Dendritic cell treated with granulocyte-macrophage colony-stimulating factor and Interleukin-4, amounts not matched to agents 40 ng/mL and 50 ng/mL, for 4 days (primary cell): ENCODE measurements around the gene POTEF.
"Not testable (repeated sequence)": the region's sequence is repeated elsewhere in the genome, so short reads cannot be mapped to it uniquely, and the experiment has no call there.

Experiments
- H3K27ac Mint-ChIP-seq: one replicate; pipeline ENCODE4 v1.8.0; 2022; ENCODE audit warnings: mild to moderate bottlenecking, mixed read lengths
- H3K27me3 Mint-ChIP-seq: one replicate; pipeline ENCODE4 v1.8.0; 2022; ENCODE audit warnings: mild to moderate bottlenecking, mixed read lengths
- H3K36me3 Mint-ChIP-seq: one replicate; pipeline ENCODE4 v1.8.0; 2022; ENCODE audit warnings: low read depth, mixed read lengths
- H3K4me1 Mint-ChIP-seq: one replicate; pipeline ENCODE4 v1.8.0; 2022; ENCODE audit warnings: low read depth, mixed read lengths
- H3K4me3 Mint-ChIP-seq: one replicate; pipeline ENCODE4 v1.8.0; 2022; ENCODE audit warnings: mild to moderate bottlenecking, moderate library complexity, mixed read lengths
- H3K9me3 Mint-ChIP-seq: one replicate; pipeline ENCODE4 v1.8.0; 2022; ENCODE audit warnings: mixed read lengths
- intact Hi-C: fragments of 100-400 bp; cut with micrococcal nuclease; formaldehyde crosslinking; loops from one replicate; pipeline ENCODE4 v1.15.0; 2022

Gene POTEF

GRCh38 chr2:130120924-130121323 is 8.1 kb downstream of the POTEF start:
- H3K4me3 Mint-ChIP-seq, intact Hi-C loops, H3K27me3 Mint-ChIP-seq, H3K4me1 Mint-ChIP-seq, H3K27ac Mint-ChIP-seq, H3K36me3 Mint-ChIP-seq, H3K9me3 Mint-ChIP-seq: not testable (repeated sequence)

- intact Hi-C loops, H3K4me1 Mint-ChIP-seq, H3K27me3 Mint-ChIP-seq, H3K36me3 Mint-ChIP-seq, H3K4me3 Mint-ChIP-seq, H3K9me3 Mint-ChIP-seq, H3K27ac Mint-ChIP-seq: not testable (repeated sequence)
Measured at GRCh38 chr2:130102597-130103363, 26.2 kb downstream of the POTEF start.

GRCh38 chr2:130062645-130063044 is 66.4 kb downstream of the POTEF start:
- H3K4me1 Mint-ChIP-seq, H3K4me3 Mint-ChIP-seq, H3K27ac Mint-ChIP-seq, H3K9me3 Mint-ChIP-seq, intact Hi-C loops, H3K36me3 Mint-ChIP-seq, H3K27me3 Mint-ChIP-seq: not testable (repeated sequence)

GRCh38 chr2:130059982-130060381 is 69.0 kb downstream of the POTEF start:
- H3K27me3 Mint-ChIP-seq, H3K9me3 Mint-ChIP-seq, H3K4me3 Mint-ChIP-seq, intact Hi-C loops, H3K36me3 Mint-ChIP-seq, H3K27ac Mint-ChIP-seq, H3K4me1 Mint-ChIP-seq: not testable (repeated sequence)

GRCh38 chr2:130056336-130056735 is 72.7 kb downstream of the POTEF start:
- H3K9me3 Mint-ChIP-seq, H3K27ac Mint-ChIP-seq, H3K4me1 Mint-ChIP-seq, H3K36me3 Mint-ChIP-seq, intact Hi-C loops, H3K27me3 Mint-ChIP-seq, H3K4me3 Mint-ChIP-seq: not testable (repeated sequence)

- intact Hi-C loops, H3K36me3 Mint-ChIP-seq, H3K27me3 Mint-ChIP-seq, H3K9me3 Mint-ChIP-seq, H3K4me3 Mint-ChIP-seq, H3K27ac Mint-ChIP-seq, H3K4me1 Mint-ChIP-seq: not testable (repeated sequence)
Measured at GRCh38 chr2:130053217-130053911, 75.7 kb downstream of the POTEF start.

GRCh38 chr2:130052376-130052775 is 76.6 kb downstream of the POTEF start:
- intact Hi-C loops, H3K9me3 Mint-ChIP-seq, H3K4me3 Mint-ChIP-seq, H3K36me3 Mint-ChIP-seq, H3K27me3 Mint-ChIP-seq, H3K27ac Mint-ChIP-seq, H3K4me1 Mint-ChIP-seq: not testable (repeated sequence)

- H3K4me3 Mint-ChIP-seq, H3K27ac Mint-ChIP-seq, H3K36me3 Mint-ChIP-seq, H3K9me3 Mint-ChIP-seq, H3K27me3 Mint-ChIP-seq, H3K4me1 Mint-ChIP-seq, intact Hi-C loops: not testable (repeated sequence)
Measured at GRCh38 chr2:130048422-130048821, 80.6 kb downstream of the POTEF start.

GRCh38 chr2:130038265-130038603 is 90.8 kb downstream of the POTEF start:
- H3K4me3 Mint-ChIP-seq, H3K4me1 Mint-ChIP-seq, H3K36me3 Mint-ChIP-seq, H3K9me3 Mint-ChIP-seq, intact Hi-C loops, H3K27ac Mint-ChIP-seq: not testable (repeated sequence)
- peaks cover 11% of the 10 kb centered on the region for H3K27me3 Mint-ChIP-seq

GRCh38 chr2:130025931-130026330 is 103.1 kb downstream of the POTEF start:
- H3K27me3 Mint-ChIP-seq, H3K27ac Mint-ChIP-seq, H3K36me3 Mint-ChIP-seq, H3K4me1 Mint-ChIP-seq, intact Hi-C loops, H3K9me3 Mint-ChIP-seq, H3K4me3 Mint-ChIP-seq: not testable (repeated sequence)
